ENCODE results near the gene PRDM11.

Gene PRDM11

DNA sequence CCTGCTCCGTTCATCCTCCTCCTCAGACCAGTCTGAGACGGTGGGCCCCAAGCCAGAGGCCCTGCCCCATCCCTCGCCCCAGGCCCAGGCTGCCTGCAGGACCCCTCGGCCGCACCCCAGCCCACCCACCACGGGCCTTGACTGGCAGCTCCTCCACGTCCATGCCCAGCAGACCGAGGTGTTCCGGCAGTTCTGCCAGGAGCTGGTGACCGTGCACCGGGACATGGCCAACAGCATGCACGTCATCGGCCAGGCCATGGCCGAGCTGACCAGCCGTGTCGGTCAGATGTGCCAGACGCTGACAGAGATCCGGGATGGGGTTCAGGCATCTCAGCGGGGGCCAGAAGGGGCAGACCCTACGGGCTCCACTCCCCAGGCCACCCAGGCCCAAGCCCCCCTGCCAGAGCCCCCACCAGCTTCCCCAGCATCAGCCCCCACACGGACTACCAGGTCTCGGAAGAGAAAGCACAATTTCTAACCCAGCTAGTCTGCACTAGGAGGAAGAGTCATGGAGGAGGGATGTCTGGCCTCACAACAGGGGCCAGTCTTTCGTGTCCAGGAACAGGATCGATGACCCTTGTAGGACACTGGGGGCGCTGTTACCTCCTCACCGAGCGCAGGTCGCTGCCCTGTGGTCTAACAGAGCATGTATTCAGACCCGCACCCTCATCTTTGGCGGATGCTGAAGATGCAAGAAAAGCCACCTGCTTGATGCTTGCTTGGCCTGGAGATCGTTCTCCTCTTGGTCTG, 66.3 kb downstream of the PRDM11 start:
- DNase-seq, result no peak

DNA sequence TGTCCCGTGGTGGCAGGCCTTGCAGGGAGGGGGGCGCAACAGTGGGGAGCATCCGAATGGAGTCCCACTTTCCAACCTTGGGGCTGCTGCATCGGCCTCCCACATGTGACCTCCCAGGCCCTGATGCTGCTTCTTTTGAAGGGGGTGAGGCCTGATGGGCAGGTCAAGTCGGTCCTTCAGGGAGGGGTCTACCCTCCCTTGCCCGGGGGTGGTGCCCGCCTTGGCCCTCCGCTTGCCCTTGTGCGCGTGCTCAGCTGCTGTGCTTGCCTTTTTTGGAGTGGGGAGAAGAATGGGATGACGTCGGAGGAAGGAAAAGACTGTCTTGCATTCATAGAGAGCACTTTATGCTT, 66.9 kb downstream of the PRDM11 start:
- DNase-seq, result no peak

DNA sequence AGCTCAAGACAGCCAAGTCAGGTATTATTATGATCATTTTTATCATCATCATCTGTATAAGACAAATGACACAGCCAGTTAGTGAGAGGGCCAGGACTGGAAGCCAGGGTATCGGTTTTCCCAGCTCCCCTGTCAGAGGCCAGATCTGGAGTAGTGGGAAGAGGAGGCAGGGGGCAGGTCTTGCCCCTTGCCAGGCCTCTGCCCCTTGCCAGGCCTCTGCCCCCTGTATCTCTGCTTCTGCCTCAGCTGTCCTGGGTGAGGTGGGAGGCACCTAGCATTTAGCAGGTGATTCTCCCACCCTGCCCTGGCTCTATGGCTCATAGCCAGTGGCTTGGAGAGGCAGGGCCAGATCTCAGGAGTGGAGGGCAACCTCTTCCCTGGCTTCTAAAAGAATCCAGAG, 67.3 kb downstream of the PRDM11 start:
- DNase-seq, result no peak

GRCh38 chr11:45215098-45215865, 68.8 kb downstream of the PRDM11 start:
- DNase-seq, result no peak

- DNase-seq, result no peak
These were observed 69.6 kb downstream of the PRDM11 start for GRCh38 chr11:45216031-45216430.

GRCh38 chr11:45216901-45217300, 70.5 kb downstream of the PRDM11 start:
- no peak for DNase-seq

DNA sequence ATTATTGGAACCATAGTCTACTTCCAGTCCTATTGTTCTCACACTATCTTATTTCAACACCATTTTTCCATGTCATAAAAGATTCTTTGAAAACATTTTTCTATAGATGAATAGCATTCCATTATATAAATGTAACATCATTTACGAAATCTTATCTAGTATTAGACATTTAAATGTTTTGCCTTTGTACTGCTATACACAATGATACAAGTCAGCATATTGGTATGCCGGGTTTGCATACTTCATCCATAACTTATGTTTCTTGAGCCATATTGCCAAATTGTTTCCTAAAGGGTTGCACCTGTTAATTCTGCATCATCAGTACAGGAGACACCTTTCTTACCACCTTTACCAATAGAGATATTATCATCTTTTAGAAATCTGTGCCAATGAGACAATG, 71.6 kb downstream of the PRDM11 start:
- DNase-seq, result no peak

GRCh38 chr11:45218705-45219104, 72.3 kb downstream of the PRDM11 start:
- no peak for DNase-seq

GRCh38 chr11:45219411-45219810, 73.0 kb downstream of the PRDM11 start:
- DNase-seq, result no peak

- DNase-seq, result no peak
These were observed 77.1 kb downstream of the PRDM11 start for GRCh38 chr11:45223496-45223895.

GRCh38 chr11:45224766-45225165, 78.3 kb downstream of the PRDM11 start:
- DNase-seq, result no peak

DNA sequence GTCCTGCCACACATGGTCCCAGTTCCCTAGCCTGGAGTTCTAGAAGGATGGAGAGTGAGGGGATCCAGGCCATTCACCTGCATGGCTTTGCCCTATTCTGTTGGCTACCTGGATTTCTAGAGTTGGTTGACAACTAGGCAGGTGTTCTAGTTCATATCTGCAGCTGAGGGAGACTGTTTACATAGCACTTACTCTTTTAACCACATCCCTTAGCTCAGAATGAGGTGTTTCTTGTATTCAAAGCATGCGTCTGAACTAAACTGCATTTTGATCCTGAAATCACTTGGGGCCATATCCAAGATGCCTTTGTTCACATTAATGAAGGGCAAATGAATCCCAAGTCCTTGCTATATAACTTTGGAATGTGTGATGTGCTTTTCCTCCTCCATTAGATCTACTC, 78.8 kb downstream of the PRDM11 start:
- no peak for DNase-seq

DNA sequence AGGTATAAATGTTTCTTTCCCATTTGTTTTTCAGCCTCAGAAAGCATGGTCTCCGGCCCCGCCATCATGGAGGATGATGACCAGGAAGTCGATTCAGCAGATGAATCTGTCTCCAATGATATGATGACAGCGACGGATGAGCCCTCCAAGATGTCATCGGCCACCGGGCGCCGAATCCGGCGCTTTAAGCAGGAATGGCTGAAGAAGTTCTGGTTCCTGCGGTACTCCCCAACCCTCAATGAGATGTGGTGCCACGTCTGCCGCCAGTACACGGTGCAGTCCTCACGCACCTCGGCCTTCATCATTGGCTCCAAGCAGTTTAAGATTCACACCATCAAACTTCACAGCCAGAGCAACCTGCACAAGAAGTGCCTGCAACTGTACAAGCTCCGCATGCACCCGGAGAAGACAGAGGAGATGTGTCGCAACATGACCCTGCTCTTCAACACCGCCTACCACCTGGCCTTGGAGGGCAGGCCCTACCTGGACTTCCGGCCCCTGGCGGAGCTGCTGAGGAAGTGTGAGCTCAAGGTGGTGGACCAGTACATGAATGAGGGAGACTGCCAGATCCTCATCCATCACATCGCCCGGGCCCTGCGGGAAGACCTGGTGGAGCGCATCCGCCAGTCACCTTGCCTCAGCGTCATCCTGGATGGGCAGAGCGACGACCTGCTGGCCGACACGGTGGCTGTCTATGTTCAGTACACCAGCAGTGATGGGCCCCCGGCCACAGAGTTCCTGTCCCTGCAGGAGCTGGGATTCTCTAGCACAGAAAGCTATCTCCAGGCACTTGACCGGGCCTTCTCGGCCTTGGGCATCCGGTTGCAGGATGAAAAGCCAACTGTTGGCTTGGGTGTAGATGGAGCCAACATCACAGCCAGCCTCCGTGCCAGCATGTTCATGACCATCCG, 79.8 kb downstream of the PRDM11 start:
- no peak for DNase-seq

DNA sequence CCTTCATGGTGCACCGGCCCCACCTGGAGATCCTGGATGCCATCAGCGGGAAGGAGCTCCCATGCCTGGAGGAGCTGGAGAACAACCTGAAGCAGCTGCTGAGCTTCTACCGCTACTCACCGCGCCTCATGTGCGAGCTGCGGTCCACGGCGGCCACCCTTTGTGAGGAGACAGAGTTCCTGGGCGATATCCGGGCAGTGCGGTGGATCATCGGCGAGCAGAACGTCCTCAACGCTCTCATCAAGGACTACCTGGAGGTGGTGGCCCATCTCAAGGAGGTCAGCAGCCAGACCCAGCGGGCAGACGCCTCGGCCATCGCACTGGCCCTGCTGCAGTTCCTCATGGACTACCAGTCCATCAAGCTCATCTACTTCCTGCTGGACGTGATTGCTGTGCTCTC, 80.5 kb downstream of the PRDM11 start:
- DNase-seq, result no peak

DNA sequence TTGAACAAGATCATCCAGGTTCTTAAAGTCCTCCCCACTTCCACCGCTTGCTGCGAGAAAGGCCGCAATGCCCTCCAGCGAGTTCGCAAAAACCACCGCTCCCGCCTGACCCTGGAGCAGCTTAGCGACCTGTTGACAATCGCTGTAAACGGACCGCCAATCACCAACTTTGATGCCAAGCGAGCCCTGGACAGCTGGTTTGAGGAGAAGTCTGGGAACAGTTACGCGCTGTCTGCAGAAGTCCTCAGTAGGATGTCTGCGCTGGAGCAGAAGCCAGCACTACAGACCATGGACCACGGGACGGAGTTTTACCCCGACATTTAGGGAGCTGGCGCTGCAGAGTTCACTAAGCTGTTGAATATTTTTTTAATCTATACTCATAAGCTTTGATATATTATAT, 81.4 kb downstream of the PRDM11 start:
- DNase-seq, result no peak

DNA sequence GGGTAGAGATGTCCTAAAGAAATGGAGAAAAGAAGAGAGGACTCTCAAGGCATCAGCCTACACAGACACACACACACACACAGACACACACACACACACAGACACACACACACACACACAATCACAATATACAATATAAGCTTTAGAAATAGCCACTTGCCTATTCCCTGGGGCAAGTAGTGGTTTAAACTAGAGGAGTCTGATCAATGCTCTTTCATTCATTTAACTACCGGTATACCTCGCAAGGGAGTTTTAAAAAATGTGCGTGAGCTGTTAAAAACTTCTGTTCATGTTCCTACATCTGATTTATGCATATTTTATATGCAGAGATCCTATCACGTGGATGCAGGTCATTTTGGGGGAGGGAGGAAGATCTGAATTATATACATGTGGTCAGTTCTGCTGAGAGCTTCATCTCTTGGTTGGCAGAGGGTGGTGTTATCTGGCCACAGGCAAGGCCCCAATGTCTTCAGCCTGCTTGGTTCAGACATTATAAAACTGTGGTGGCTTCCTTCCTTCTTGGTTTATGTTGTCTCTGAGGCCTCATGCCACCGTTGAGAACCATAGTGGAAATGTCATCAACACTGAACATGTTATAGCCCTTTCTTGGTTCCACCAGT, 83.1 kb downstream of the PRDM11 start:
- no peak for DNase-seq

- DNase-seq, result no peak
These were observed 86.1 kb downstream of the PRDM11 start for GRCh38 chr11:45232341-45233080.

DNA sequence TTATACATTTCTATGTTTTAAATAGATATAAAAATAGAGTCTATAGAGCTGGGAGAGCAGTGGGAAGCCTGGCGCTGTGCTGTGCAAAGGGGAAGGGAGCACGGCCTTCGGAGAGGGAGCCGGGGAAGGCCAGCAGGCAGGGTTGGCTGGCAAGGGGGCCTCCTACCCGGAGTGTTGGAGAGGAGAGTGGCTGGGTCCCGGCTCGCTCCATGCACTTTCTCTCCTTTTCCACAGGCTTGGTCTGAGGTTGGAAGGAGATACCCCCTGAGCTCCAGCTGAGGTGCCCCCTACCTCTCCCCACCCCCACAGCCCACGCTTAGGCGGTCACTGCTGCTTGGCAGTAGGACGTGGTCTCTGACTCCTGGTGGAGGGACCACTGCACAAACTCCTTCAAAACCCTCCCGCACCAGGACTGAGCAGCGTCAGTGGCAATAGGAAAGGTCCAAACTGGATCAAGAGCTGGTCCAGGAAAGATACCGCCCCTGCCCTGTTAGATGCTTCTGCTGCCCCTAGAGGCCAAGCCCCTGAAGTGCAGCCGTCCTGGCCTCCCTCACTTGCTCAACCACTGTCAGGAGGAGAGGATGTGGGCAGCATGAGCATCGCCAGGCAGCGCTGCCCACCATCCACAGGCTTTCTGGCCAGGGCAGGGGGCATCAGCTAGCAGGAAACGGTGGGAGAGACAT, 86.8 kb downstream of the PRDM11 start:
- no peak for DNase-seq

- DNase-seq, result no peak
These were observed 87.3 kb downstream of the PRDM11 start for GRCh38 chr11:45233804-45234170.

DNA sequence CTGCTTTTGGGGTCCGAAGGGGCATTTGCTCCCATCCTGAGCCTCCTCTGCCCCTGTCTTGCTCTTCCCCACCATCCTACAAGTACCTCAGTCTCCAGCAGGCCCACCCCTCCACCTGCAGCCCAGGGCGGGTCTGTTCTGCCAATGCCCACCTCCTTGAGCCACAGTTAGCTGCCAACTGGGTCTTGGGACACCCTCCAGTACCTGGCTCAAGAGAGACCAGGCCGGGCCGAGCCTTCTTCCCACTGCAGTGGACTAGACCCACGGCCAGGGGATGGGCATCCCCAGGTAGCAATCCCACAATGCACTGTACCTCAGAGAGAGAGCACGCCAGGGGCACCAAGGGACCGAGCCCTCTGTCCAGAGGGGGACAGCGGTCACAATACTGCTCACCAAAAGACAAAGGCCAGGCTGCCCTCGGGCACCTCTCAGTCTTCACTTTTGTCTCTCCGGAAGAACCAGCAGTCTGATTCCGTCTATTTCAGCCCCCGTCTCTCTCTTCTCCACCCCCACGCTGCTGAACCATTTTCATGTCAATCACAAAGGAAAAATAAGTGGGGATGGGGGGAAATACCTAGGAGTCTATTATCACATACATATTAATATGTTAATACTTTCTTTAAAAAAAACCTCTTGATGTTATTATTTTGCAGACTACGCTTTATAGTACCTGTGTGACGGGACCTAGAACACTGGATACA, 88.0 kb downstream of the PRDM11 start:
- DNase-seq, result no peak

- no peak for DNase-seq
These were observed 91.4 kb downstream of the PRDM11 start for GRCh38 chr11:45237711-45238315.
